Activated CD4-positive, alpha-beta T cell treated with anti-CD3 and anti-CD28 coated beads, Interleukin-2, amount 50 U/mL, for 24 hours (primary cell): ENCODE results near the gene NBAS.
"Not testable (repeated sequence)": the region's sequence is repeated elsewhere in the genome, so short reads cannot be mapped to it uniquely, and the experiment has no call there.

Source experiments
- DNase-seq, 2 donors: peaks; one replicate each; pipeline ENCODE4 v3.0.0-alpha.2; 2020; ENCODE audit warnings: low read depth in 1 of 2, low spot score in 1 of 2

NBAS gene

DNA sequence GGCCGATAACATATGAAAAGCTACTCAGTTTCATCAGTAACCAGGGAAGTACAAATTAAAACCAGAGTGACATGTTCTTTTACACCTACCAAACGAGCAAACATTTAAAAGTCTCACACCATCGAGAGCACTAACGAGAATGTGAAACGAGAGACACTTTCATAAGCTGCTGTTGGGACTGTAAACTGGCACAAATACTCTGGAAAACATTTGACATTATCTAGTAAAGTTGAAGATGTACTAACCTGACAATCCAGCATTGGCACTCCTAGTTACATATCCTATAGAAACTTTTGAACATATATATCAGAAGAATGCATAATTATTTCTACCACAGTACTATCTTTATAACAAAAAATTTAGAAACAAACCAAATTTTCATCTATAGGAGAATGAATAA lies 28.1 kb downstream of the NBAS start:
- no peak for DNase-seq

- no peak for DNase-seq
These were observed 29.9 kb downstream of the NBAS start for GRCh38 chr2:15531095-15531854.

DNA sequence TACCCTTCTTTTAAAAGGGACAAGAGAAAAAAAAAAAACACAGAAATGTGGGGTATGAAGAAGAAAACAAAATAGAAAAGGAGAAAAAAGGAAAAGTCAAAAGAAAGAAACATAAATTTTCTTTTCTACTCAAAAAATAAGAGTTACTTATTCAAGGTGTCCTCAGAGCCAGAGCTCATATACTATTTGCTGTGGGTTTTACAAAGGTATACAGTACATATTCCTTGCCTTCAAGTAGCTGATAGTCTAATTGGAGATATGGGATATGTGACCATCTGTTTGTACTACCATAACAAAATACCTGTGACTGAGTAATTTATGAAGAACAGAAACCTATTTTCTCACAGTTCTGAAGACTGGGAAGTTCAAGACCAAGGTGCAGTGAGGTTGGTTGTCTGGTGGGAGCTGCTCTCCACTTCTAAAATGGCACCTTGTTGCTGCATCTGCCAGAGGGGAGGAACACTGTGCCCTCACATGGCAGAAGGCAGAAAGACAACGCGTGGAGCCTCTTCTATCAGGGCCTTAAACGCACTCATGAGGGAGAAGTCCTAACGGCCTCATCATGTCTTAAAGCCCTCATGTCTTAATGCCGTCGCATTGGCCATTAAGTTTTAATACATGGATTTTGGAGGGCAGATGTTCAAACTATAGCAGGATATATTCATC lies 33.9 kb downstream of the NBAS start:
- DNase-seq: no peak

DNA sequence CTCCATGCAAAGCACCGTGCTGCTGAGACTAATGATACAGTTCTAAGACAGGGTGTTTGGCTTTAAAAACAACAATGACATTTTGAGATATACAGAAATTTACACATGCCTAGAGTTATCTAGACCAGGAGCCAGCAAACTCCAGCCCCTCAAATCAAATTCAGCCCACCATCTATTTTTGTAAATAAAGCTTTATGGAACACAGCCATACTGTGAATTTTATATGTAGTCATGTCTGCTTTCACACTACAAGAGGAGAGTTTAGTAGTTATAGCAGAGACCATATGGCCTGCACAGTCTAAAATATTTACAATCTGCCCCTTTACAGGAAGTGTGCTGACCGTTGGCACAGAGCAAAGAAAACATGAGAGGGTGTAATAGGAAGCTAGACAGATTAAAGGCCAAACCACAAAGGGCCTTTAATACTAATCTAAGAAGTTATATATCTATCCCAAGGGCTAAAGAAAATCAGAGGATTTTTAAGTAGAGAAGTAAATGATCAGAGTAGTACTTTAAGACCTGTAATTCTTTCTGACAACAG lies 39.4 kb downstream of the NBAS start:
- DNase-seq: no peak

DNA sequence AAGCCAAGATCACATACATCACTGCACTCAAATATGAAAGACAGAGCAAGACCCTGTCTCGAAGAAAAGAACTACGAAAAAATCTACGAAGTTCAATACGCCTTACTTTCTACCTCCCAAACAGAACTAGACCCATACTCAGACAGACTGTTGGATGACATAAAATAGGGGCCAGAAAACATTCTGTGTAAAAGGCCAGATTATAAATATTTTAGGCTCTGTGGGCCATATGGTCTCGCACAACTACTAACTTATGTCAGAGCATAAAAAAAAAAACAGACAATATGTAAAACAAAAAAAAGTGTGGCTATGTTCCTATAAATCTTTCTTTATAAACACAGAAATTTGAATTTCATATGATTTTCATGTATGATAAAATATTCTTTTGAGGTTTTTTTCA lies 40.8 kb downstream of the NBAS start:
- DNase-seq: no peak

DNA sequence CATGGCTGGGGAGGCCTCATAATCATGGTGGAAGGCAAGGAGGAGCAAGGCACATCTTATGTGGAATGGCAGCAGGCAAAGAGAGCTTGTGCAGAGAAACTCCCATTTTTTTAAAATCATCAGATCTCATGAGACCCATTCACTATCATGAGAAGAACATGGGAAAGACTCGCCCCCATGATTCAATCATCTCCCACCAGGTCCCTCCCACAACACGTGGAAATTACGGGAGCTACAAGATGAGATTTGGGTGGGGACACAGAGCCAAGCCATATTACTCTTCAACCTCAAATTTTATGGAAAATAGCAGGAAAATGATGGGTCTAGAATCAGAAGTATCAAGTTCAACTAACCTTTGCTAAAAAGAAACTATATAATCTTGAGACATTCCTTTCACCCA lies 42.4 kb downstream of the NBAS start:
- not testable (repeated sequence) for DNase-seq

DNA sequence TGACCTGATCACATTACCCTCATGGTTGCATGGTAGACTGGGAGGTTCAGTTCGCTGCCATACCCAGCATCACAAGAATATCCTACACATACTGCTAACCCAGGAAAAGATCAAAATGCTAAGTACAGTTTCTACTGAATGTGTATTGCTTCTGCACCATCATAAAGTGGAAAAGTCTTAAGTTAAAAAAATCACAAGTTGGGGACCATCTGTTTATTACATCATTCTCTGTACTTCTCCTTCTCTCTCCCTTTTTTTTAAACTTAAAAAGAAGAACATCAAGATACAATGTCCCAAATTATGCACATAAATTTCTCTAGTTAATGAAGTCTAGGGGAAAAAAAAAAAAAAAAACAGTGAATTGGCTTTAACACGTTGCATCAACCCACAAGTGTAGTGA lies 43.3 kb downstream of the NBAS start:
- no peak for DNase-seq

- no peak for DNase-seq
These were observed 49.4 kb downstream of the NBAS start for GRCh38 chr2:15511686-15512085.

DNA sequence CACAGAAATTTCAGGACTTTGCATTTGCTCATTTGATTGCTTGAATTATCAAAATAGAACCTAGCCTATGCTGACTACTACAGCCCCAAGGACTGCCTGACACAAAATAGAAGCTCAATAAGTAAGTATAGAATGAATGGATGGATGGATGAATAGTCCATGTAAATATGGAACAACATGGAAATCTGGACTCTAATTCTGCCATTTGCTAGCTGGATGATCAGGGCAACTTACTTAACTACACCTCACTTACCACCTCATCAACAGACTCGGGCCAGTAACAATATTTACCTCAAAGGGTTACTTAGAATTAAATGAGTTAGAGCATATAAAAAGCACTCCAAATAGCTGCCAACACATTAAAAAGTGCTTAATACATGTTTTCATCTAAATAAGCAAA lies 50.6 kb downstream of the NBAS start:
- DNase-seq: no peak

GRCh38 chr2:15510131-15510530 lies 51.0 kb downstream of the NBAS start:
- DNase-seq: no peak

GRCh38 chr2:15507697-15508096 lies 53.4 kb downstream of the NBAS start:
- DNase-seq: no peak

DNA sequence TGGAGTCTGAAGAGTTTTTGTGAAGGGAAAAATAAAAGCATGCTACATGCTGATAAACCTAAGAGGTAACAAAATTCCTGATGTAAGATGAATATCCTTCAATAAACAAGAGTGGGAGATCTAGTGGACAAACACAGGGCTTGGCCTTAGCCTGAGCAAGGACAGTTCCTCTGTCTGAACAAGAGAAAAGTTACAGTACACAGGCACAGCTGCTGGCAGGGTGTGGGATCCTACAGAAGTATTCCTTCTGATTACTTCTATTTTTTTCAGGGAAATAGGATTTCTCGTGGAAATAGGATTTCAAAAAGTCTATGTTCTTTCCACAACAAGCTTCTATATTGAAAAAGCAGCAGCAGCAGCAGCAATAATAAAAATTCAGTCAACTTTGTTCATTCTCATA lies 54.1 kb downstream of the NBAS start:
- no peak for DNase-seq

DNA sequence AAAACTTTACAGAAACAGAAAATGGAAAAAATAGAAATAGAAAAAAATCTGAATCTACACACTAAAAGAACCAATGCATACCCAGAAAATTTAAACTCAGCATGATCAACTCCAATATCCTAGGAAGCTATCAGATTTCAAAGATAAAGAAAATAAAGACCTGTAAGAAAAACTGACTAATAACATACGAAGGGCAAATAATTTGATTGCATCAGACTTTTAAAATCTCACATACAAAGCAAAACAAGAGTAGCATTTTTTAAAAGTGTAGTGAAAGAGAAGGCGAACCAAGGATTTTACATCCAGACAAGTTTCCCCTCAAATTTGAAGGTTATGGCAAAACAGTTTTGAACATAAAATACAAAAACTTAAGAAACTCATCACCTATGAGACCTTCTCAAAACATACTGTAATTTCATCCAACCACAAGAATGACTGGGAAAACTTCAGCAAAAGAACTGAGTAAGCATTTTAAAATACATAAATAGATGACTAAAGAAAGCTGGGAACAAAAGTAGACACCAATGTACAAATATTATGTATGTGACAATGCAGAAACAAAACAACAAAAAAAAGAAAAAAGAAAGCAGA lies 54.8 kb downstream of the NBAS start:
- no peak for DNase-seq

GRCh38 chr2:15504882-15505663 lies 56.1 kb downstream of the NBAS start:
- no peak for DNase-seq

DNA sequence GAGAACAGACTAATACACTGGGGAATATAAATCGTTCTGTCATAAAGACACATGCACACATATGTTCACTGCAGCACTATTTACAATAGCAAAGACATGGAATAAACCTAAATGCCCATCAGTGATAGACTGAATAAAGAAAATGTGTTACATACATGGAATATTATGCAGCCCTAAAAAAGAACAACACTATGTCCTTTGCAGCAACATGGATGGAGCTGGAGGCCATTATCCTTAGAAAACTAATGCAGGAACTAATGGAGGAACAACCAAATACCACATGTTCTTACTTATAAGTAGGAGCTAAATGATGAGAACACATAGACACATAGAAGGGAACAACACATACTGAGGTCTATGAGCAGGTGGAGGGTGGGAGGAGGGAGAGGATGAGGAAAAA lies 61.9 kb downstream of the NBAS start:
- DNase-seq: not testable (repeated sequence)

DNA sequence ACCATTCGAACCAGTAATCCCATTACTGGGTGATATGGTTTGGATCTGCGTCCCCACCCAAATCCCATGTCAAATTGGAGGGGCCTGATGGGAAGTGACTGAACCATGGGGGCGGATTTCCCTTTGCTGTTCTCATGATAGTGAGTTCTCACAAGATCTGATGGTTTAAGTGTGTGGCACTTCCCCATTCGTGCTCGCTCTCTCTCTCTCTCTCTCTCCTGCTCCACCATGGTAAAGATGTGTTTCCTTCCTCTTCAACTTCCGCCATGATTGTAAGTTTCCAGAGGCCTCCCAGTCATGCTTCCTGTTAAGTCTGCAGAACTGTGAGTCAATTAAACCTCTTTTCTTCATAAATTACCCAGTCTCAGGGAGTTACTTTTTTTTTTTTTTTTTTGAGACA lies 62.6 kb downstream of the NBAS start:
- no peak for DNase-seq

- no peak for DNase-seq
These were observed 66.3 kb downstream of the NBAS start for GRCh38 chr2:15494877-15495276.

GRCh38 chr2:15492773-15493325 lies 68.3 kb downstream of the NBAS start:
- DNase-seq: no peak

GRCh38 chr2:15486770-15487169 lies 74.4 kb downstream of the NBAS start:
- no peak for DNase-seq

DNA sequence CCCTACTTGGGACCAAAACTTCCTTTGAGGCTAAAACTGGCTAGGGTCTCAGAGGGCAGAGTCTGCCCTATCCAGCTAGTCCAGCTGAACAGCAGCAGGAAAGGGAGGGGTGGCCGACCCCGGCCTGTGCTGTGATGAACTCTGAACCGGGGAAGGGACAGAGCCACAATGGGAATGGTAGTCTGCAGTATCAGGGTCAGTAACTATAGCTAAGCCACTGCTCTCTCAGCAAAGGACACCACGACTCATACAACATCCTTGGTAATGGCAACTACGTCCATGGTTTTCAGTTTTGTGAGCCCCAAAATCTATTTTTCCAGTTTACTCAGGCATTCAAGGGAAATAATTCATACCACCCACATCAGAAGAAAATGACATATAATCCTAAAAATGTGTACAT lies 75.2 kb downstream of the NBAS start:
- DNase-seq: no peak

GRCh38 chr2:15481000-15481399 lies 80.1 kb downstream of the NBAS start:
- DNase-seq: no peak
